ENCODE results near the gene AP1S1.
"Not testable (repeated sequence)": the region's sequence is repeated elsewhere in the genome, so short reads cannot be mapped to it uniquely, and the experiment has no call there.

The AP1S1 gene

DNA sequence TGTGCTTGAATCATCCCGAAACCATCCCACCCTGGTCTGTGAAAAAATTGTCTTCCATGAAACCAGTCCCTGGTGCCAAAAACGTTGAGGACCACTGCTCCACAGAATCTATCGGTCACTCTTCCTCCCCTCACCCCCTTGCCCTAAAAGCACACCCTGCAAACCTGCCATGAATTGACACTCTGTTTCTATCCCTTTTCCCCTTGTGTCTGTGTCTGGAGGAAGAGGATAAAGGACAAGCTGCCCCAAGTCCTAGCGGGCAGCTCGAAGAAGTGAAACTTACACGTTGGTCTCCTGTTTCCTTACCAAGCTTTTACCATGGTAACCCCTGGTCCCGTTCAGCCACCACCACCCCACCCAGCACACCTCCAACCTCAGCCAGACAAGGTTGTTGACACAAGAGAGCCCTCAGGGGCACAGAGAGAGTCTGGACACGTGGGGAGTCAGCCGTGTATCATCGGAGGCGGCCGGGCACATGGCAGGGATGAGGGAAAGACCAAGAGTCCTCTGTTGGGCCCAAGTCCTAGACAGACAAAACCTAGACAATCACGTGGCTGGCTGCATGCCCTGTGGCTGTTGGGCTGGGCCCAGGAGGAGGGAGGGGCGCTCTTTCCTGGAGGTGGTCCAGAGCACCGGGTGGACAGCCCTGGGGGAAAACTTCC lies 28.2 kb upstream of the AP1S1 start:
- DNase-seq (ENCODE audit: low read depth): no peak

DNA sequence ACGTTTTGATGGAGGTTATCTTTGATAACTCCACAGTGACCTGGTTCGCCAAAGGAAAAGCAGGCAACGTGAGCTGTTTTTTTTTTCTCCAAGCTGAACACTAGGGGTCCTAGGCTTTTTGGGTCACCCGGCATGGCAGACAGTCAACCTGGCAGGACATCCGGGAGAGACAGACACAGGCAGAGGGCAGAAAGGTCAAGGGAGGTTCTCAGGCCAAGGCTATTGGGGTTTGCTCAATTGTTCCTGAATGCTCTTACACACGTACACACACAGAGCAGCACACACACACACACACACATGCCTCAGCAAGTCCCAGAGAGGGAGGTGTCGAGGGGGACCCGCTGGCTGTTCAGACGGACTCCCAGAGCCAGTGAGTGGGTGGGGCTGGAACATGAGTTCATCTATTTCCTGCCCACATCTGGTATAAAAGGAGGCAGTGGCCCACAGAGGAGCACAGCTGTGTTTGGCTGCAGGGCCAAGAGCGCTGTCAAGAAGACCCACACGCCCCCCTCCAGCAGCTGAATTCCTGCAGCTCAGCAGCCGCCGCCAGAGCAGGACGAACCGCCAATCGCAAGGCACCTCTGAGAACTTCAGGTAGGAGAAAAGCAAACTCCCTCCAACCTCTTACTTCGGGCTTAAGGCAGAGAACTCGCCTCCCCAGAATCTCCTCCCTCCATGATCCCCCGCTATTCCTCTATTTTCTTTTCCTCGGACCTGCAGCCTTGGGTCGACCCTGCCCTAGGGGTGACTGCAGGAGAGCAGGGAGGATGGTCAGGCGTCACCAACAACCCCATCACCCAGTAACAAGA lies 27.4 kb upstream of the AP1S1 start, which contains the start of gene SERPINE1:
Gene SERPINE1 (plus strand): TSS at position 454 of the 809 bp plus-strand sequence. CDS start 1,290 bp downstream, outside the sequence.
- no peak for DNase-seq (ENCODE audit: low read depth)

DNA sequence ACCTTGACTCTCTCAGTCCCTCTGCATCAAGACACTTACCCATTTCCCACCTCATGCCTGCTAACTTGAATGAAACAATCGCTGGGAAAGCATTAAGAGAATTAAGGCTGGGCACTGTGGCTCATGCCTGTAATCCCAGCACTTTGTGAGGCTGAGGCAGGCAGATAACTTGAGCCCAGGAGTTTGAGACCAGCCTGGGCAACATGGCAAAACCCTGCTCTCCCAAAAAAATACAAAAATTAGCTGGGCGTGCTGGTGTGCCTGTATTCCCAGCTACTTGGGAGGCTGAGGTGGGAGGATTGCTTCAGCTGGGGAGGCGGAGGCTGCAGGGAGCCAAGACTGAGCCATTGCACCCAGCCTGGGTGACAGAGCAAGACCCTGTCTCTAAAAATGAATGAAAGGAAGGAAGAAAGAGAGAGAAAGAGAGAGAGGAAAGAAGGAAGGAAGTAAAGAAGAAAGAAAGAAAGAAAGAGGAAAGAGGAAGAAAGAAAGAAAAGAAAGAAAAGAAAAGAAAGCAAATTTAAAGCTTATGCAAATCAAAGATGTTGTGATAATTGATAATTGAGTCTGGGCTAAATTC lies 26.7 kb upstream of the AP1S1 start:
- DNase-seq (ENCODE audit: low read depth): no peak

DNA sequence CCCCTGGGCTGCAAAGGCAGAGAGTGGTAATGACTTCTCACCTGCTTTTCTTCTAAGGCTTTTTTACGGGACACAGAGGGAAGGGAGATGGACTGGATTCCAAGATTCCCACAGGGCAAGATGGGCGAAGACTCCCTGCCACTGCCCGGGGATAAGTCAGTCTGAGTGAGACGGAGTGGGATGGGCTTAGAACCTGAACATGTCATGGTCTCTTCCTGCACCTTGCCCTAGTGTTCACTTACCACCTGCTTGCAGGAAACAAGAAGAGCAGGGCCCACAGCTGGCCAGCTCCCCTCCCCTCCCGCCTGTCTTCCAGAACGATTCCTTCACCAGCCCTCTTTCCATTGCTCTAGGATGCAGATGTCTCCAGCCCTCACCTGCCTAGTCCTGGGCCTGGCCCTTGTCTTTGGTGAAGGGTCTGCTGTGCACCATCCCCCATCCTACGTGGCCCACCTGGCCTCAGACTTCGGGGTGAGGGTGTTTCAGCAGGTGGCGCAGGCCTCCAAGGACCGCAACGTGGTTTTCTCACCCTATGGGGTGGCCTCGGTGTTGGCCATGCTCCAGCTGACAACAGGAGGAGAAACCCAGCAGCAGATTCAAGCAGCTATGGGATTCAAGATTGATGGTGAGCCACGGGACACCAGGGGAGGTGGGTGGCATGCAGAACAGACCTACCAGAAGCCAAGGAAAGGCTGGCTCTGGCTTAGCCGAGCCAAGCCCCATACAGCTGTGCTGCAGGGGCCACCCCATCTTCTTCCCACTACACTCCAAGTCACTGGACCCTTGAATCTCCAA lies 26.0 kb upstream of the AP1S1 start:
- DNase-seq (ENCODE audit: low read depth): no peak

DNA sequence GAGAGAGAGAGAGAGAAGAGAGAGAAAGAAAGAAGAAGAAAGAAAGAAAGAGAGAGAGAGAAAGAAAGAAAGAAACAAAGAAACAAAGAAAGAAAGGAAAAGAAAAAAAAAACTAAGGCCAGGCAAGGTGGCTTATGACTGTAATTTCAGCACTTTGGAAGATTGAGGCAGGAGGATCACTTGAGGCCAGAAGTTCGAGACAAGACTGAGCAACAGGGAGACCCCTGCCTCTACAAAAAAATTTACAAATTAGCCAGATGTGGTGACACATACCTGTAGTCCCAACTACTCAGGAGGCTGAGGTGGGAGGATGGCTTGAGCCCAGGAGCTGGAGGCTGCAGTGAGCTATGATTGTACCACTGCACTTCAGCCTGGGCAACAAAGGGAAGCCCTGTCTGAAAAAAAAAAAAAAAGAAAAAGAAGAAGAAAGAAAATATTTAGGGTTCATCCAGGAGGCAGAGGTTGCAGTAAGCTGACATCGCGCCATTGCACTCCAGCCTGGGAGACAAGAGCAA lies 24.6 kb upstream of the AP1S1 start:
- DNase-seq (ENCODE audit: low read depth): no peak

DNA sequence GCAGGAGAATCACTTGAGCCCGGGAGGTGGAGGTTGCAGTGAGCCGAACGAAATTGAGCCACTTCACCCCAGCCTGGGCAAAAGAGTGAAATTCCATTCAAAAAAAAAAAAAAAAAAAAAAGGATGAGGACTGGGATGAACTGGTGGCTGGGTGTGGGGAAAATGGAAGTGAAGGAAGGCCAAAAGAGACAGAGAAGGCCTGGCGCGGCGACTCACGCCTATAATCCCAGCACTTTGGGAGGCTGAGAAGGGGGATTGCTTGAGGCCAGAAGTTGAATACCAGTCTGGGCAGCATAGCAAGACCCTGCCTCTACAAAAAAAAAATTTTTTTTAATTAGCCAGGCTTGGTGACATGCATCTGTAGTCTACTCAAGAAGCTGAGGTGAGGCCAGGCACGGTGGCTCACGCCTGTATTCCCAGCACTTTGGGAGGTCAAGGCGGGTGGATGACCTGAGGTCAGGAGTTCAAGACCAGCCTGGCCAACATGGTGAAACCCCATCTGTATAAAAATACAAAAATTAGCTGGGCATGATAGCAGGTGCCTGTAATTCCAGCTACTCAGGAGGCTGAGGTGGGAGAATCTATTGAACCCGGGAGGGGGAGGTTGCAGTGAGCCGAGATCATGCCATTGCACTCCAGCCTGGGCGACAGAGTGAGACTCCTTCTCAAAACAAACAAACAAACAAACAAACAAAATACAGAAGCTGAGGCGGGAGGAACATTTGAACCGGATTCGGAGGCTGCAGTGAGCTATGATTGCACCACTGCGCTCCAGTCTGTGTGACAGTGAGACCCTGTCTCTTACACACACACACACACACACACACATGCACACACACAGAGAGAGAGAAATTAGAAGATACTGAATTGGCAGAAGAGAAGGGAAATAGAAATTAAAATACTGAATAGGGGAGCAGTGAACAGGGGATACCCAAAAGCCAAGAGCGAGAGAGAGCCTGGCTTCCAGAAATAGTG lies 21.4 kb upstream of the AP1S1 start:
- DNase-seq (ENCODE audit: low read depth): not testable (repeated sequence)

DNA sequence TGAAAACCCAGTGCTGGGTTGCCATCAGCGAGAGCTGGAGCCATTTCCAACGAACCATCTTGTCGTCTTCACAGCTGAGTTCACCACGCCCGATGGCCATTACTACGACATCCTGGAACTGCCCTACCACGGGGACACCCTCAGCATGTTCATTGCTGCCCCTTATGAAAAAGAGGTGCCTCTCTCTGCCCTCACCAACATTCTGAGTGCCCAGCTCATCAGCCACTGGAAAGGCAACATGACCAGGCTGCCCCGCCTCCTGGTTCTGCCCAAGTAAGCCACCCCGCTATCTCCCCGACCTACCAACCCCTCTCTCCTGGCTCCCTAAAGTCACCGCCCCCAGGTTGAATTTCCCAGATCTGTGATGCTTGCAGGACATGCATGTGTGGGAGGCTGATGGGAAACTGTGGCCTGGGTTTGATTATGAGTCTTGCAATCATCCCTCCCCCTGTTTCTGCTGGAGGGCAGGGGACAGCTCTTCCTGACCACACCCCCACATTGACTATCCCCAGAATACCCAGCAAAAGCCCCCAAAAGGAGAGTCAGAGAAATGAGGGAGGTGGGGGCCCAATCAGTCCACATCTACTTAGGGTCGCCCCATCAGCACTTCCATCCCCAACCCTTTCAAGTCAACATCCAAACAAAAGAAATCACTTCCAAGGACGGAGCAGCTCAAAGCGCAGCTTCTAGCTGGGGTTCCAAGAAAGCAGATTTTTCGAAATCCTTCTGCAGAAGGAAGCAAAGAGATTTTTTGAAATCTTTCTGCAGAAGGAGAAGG lies 20.5 kb upstream of the AP1S1 start:
- DNase-seq (ENCODE audit: low read depth): no peak

DNA sequence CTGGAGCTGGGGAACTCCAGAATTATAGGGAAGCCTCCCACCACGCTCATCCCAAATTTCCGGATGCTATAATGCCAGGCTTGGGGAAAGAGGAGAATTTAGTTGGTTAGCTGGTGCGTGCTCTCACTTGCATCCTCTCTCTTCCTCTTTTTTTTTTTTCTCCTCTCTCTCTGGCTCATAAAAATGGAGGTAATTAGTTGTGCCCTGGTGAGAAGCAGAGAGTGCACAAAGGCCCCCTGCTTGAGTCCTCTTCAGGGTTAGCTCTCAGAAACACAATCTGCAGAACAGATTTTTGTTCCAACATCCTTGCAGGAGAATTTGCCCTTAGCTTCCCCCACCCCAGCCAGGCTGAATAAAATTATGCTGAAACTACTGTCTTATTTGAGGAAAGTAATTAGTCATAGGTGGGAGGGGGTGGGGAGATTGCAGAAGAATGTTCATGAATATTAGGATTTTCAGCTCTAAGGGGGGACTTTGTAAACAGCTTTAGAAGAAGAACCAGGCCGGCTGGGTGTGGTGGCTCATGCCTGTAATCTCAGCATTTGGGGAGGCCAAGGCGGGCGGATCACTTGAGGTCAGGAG lies 19.8 kb upstream of the AP1S1 start:
- no peak for DNase-seq (ENCODE audit: low read depth)

DNA sequence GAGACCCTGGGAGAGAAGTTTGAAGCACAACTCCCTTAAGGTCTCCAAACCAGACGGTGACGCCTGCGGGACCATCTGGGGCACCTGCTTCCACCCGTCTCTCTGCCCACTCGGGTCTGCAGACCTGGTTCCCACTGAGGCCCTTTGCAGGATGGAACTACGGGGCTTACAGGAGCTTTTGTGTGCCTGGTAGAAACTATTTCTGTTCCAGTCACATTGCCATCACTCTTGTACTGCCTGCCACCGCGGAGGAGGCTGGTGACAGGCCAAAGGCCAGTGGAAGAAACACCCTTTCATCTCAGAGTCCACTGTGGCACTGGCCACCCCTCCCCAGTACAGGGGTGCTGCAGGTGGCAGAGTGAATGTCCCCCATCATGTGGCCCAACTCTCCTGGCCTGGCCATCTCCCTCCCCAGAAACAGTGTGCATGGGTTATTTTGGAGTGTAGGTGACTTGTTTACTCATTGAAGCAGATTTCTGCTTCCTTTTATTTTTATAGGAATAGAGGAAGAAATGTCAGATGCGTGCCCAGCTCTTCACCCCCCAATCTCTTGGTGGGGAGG lies 16.5 kb upstream of the AP1S1 start:
- no peak for DNase-seq (ENCODE audit: low read depth)

DNA sequence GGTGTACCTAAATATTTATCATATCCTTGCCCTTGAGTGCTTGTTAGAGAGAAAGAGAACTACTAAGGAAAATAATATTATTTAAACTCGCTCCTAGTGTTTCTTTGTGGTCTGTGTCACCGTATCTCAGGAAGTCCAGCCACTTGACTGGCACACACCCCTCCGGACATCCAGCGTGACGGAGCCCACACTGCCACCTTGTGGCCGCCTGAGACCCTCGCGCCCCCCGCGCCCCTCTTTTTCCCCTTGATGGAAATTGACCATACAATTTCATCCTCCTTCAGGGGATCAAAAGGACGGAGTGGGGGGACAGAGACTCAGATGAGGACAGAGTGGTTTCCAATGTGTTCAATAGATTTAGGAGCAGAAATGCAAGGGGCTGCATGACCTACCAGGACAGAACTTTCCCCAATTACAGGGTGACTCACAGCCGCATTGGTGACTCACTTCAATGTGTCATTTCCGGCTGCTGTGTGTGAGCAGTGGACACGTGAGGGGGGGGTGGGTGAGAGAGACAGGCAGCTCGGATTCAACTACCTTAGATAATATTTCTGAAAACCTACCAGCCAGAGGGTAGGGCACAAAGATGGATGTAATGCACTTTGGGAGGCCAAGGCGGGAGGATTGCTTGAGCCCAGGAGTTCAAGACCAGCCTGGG lies 15.9 kb upstream of the AP1S1 start:
- DNase-seq (ENCODE audit: low read depth): peak; percentile 74

DNA sequence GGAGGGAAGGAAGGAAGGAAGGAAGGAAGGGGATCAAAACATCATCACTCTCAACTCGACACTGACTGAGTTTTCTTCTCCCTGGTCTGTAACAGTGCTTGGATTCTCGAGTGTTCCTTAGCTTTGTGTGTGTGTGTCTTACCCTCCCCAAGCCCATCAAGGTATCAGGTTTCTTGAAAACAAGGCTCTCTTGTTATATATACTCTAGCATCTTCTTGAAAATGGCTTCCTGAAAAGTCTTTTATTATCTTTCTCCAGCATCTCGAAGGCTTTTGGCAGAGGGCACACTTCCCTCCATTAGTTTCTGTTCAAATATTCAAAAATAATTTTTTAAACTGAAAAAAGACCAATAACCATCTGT lies 14.0 kb upstream of the AP1S1 start:
- no peak for DNase-seq (ENCODE audit: low read depth)

DNA sequence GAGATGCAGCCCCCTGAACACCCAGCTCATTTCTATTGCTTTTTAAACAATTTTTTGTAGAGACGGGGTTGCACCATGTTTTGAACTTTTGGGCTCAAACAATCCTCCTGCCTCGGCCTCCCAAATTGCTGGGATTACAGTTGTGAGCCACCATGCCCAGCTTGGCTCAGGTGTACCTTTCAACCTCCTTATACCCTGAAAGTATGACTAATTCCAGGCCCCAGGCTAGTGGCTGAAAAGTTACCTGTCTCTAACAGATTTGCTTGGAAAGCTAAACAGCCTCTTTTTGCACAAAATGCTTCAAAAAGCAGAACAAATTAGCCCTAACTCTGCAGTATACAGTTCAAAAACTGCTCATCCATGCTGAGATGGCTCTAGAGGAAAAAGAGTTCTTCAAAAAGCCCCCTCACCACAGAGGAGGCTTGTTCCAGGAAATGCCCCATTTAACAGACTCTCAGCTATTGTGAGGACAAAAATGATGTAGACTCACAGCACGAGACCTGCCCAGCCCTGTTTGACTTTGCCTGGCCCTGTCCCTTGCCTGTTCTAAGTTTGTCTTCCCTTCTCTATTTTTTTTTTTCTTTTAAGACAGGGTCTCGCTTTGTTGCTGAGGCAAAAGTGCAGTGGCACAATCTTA lies 13.4 kb upstream of the AP1S1 start:
- no peak for DNase-seq (ENCODE audit: low read depth)

DNA sequence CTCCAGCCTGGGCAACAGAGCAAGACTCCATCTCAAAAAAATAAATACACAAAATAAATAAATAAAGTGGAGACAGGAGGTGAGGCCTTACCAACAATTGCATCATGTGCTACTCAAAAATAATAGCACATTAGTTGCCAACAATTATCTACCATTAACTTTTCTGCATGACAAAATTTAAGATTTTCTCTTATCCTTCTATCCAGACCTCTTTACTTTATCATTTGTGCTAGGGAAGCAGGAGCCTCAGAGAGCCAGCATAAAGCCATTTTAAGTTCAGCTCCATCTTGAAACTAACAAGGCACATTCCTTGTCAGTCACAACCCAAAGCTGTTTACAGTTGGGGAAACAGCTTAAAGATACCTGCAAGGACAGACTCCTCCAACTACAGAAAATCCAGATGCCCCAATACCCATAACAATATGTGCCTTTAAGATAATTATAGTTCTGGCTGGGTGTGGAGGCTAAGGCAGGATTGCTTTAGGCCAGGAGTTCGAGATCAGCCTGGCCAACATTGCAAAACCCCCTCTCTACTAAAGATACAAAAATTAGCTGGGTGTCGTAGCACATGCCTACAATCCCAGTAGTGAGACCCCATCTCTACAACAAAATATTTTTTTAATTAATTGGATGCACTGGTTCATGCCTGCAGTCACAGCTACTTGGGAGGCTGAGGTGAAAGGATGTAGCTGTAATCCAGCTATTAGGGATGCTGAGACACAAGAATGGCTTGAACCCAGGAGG lies 2.2 kb upstream of the AP1S1 start:
- DNase-seq (ENCODE audit: low read depth): no peak

DNA sequence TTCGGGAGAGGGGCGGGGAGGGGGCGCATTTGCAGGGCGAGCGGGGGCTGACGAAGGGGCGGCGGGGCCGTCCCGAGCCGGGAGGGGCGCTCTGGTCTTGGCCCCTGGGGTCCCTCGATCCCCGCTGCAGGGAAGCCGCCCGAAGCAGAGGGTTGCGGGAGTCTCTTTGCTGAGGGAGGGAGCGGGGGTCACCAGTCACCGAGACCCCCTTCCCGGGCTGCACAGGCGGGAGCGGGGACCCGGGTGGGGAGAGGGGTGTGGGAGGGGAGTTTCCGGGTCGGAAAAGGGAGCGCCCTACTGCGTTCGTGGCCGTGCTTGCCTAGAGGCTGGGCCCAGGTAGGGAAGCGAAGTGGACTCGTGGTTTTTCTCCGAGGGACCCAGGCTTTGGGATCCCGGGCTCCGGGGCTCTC lies 422 bp downstream of the AP1S1 start:
- DNase-seq (ENCODE audit: low read depth): no peak

DNA sequence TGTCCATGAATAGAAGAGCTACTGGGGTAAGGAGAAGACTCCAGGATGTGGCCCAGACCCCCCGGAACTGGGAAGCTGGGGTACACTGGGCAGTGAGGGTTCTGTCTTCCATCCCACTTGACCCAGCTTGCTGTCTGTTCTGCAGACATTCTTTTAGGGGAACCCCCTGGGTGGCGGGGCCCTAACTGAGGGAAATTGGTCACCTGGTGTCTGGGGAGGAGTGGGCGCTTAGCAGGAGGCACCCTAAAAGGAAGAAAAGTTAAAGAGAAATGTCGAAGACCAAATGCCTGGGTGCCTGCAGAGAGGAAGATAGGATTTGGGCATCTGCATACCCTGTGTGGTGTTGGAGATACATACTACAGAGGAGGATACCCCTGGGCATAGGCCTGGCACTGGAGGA lies 1.0 kb downstream of the AP1S1 start:
- no peak for DNase-seq (ENCODE audit: low read depth)

DNA sequence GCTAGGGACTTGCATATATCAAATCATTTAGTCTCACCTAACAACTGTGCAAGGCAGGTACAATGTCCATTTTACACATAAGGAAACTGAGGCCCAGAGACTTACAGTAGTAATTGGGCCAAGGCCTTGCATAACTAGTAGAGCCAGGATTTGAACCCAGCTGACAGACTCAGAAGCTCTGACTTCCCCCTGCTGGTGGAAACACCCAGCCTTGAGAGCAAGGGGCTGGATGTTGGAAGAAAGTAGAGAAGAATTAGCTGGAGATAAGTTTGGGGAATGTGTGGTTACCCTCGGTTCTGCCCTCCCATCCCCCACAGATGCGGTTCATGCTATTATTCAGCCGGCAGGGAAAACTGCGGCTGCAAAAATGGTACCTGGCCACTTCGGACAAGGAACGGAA lies 2.0 kb downstream of the AP1S1 start:
- no peak for DNase-seq (ENCODE audit: low read depth)

DNA sequence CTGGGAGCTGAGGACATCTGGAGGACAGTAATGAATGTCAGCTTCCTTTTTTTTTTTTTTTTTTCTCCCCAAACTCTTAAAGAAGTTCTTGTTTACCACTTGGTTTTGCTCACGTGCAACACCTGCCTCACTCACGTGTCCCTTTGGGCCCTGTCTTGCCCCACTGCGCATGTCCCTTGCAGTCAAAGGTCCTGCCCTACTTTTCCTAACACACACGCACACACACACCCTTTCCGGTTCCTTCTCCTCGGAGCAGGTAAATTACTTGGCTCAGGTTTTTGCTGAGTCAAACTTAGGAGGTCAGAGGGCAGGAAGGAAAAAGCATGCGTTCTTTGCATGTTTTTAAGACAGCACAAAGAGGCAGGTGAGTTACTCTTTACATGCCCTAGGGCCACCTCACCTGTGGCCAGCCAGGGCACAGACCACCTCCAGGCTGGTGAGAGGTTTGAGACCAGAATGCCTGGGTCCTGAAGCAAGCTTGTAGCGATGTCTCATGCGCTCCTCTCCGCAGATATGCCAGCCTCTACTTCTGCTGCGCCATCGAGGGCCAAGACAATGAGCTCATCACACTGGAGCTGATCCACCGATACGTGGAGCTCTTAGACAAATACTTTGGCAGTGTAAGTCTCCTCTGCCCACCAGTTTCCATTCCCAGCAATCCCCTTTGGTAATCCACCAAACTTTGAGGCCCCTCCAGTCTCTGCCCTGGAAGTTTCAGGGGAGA lies 2.8 kb downstream of the AP1S1 start:
- DNase-seq (ENCODE audit: low read depth): no peak
